Measurements from ENCODE around the gene KRT84. TPM values are rescaled to one million over a fixed set of nuclear protein-coding genes. Genes with fewer than 3 reads are reported as not detected.

Gene KRT84
- total RNA-seq, 1 experiment from 2014 or later, result not detected

- no peak overlapping the region for H3K4me3 ChIP-seq (ENCODE audit: low read depth, low read length, poor library complexity, severe bottlenecking)
- H3K36me3 ChIP-seq (ENCODE audit: insufficient read depth, low read length, poor library complexity, severe bottlenecking), result no peaks in the 10 kb centered on the region
- H3K27ac ChIP-seq (ENCODE audit: low read depth, low read length, poor library complexity, severe bottlenecking), result no peak overlapping the region
- no peak for DNase-seq (ENCODE audit: low spot score)
- CTCF ChIA-PET, result no interaction called here
- no peaks in the 10 kb centered on the region for H3K27me3 ChIP-seq (replicated peaks; ENCODE audit: insufficient read depth, low read depth, low read length, poor library complexity)
- BruUV-seq (replicated peaks), result no TSS peak
- TF ChIP-seq EZH2 (IDR thresholded peaks at IDR 0.05; ENCODE audit: borderline replicate concordance, low read depth, low read length, poor library complexity, severe bottlenecking) (no peak), CTCF (conservative IDR thresholded peaks at IDR 0.05; ENCODE audit: low read depth, low read length) (no peak)
- H3K4me1 ChIP-seq (ENCODE audit: insufficient read depth, low read length, poor library complexity, severe bottlenecking), result no peaks in the 10 kb centered on the region
- no peaks in the 10 kb centered on the region for H3K9me3 ChIP-seq (ENCODE audit: low read depth, low read length, poor library complexity, severe bottlenecking)
- POLR2A ChIA-PET (ENCODE audit: low non-redundant PET), result no interaction called here
- intact Hi-C loops (cut with micrococcal nuclease; ENCODE audit: unreplicated experiment), result no loop called here
These were observed 17.6 kb upstream of the KRT84 start for GRCh38 chr12:52402873-52403540.

- no TSS peak for BruUV-seq (replicated peaks)
- Histone ChIP-seq H3K27ac (ENCODE audit: low read depth, low read length, poor library complexity, severe bottlenecking) (no peak overlapping the region), H3K4me1 (ENCODE audit: insufficient read depth, low read length, poor library complexity, severe bottlenecking) (no peaks in the 10 kb centered on the region), H3K4me3 (ENCODE audit: low read depth, low read length, poor library complexity, severe bottlenecking) (no peak overlapping the region), H3K9me3 (ENCODE audit: low read depth, low read length, poor library complexity, severe bottlenecking) (no peaks in the 10 kb centered on the region), H3K27me3 (replicated peaks; ENCODE audit: insufficient read depth, low read depth, low read length, poor library complexity) (no peaks in the 10 kb centered on the region), H3K36me3 (ENCODE audit: insufficient read depth, low read length, poor library complexity, severe bottlenecking) (no peaks in the 10 kb centered on the region)
- DNase-seq (ENCODE audit: low spot score), result no peak
- TF ChIP-seq CTCF (conservative IDR thresholded peaks at IDR 0.05; ENCODE audit: low read depth, low read length), result no peak
- TF ChIP-seq EZH2 (IDR thresholded peaks at IDR 0.05; ENCODE audit: borderline replicate concordance, low read depth, low read length, poor library complexity, severe bottlenecking), result no peak
- POLR2A ChIA-PET (ENCODE audit: low non-redundant PET), result interaction anchor here (0.6 kb wide), 1 partner anchor 1217 kb away, joined by 9 read pairs; no protein-coding TSS in a partner anchor
- intact Hi-C loops (cut with micrococcal nuclease; ENCODE audit: unreplicated experiment), result no loop called here
- CTCF ChIA-PET, result no interaction called here
These were observed 16.9 kb upstream of the KRT84 start for GRCh38 chr12:52402377-52402776.

GRCh38 chr12:52401926-52402325 lies 16.5 kb upstream of the KRT84 start:
- no peaks in the 10 kb centered on the region for H3K4me1 ChIP-seq (ENCODE audit: insufficient read depth, low read length, poor library complexity, severe bottlenecking)
- no peaks in the 10 kb centered on the region for H3K36me3 ChIP-seq (ENCODE audit: insufficient read depth, low read length, poor library complexity, severe bottlenecking)
- intact Hi-C loops (cut with micrococcal nuclease; ENCODE audit: unreplicated experiment), result no loop called here
- CTCF ChIA-PET, result no interaction called here
- no peak overlapping the region for H3K4me3 ChIP-seq (ENCODE audit: low read depth, low read length, poor library complexity, severe bottlenecking)
- H3K27me3 ChIP-seq (replicated peaks; ENCODE audit: insufficient read depth, low read depth, low read length, poor library complexity), result no peaks in the 10 kb centered on the region
- H3K9me3 ChIP-seq (ENCODE audit: low read depth, low read length, poor library complexity, severe bottlenecking), result no peaks in the 10 kb centered on the region
- POLR2A ChIA-PET (ENCODE audit: low non-redundant PET), result interaction anchor here (0.6 kb wide), 1 partner anchor 1217 kb away, joined by 9 read pairs; no protein-coding TSS in a partner anchor
- H3K27ac ChIP-seq (ENCODE audit: low read depth, low read length, poor library complexity, severe bottlenecking), result no peak overlapping the region
- TF ChIP-seq CTCF (conservative IDR thresholded peaks at IDR 0.05; ENCODE audit: low read depth, low read length), result no peak
- TF ChIP-seq EZH2 (IDR thresholded peaks at IDR 0.05; ENCODE audit: borderline replicate concordance, low read depth, low read length, poor library complexity, severe bottlenecking), result no peak
- DNase-seq (ENCODE audit: low spot score), result no peak
- no TSS peak for BruUV-seq (replicated peaks)

Measured in A673 (cell line).